Liver (tissue), 9 donors: Measurements from ENCODE around the gene KRTAP10-9. TPM values are rescaled to one million over a fixed set of nuclear protein-coding genes. Genes with fewer than 3 reads are reported as not detected.

Experiments used
- DNase-seq: peaks from one replicate; pipeline ENCODE4 v3.0.0-alpha.2; 2017; ENCODE audit warnings: low spot score
- H3K27ac ChIP-seq, 2 donors: one replicate each; pipeline ENCODE4 v1.7.0; 2013; ENCODE audit warnings: inconsistent platforms in 2 of 2, low read length in 2 of 2, control low read depth in 1 of 2, low read depth in 1 of 2, mild to moderate bottlenecking in 1 of 2
- H3K27me3 ChIP-seq, 4 donors: one replicate each; pipeline versions ENCODE4 v1.6.1 to v1.7.0; 2013; ENCODE audit warnings: low read length in 3 of 4, inconsistent platforms in 1 of 4, mild to moderate bottlenecking in 1 of 4, moderate library complexity in 1 of 4; ENCODE audit not compliant: control insufficient read depth in 4 of 4, insufficient read depth in 4 of 4
- H3K36me3 ChIP-seq, 4 donors: one replicate each; pipeline versions ENCODE4 v1.6.1 to v1.7.0; 2013; ENCODE audit warnings: low read length in 3 of 4, mild to moderate bottlenecking in 3 of 4, low read depth in 1 of 4, moderate library complexity in 1 of 4; ENCODE audit not compliant: control insufficient read depth in 4 of 4, insufficient read depth in 3 of 4
- H3K4me1 ChIP-seq, 4 donors: one replicate each; pipeline versions ENCODE4 v1.6.1 to v1.7.0; 2013; ENCODE audit warnings: low read length in 3 of 4, mild to moderate bottlenecking in 3 of 4, moderate library complexity in 1 of 4; ENCODE audit not compliant: control insufficient read depth in 4 of 4, insufficient read depth in 4 of 4
- H3K4me3 ChIP-seq, 3 donors: one replicate each; pipeline versions ENCODE4 v1.6.1 to v1.7.0; 2013; ENCODE audit warnings: low read length in 3 of 3, control low read depth in 1 of 3, low read depth in 1 of 3, mild to moderate bottlenecking in 1 of 3
- H3K9ac ChIP-seq, 2 donors: one replicate each; pipeline ENCODE4 v1.7.0; 2013; ENCODE audit warnings: low read length in 2 of 2, mild to moderate bottlenecking in 2 of 2, moderate library complexity in 2 of 2, control low read depth in 1 of 2, low read depth in 1 of 2
- H3K9me3 ChIP-seq, 4 donors: one replicate each; pipeline versions ENCODE4 v1.6.1 to v1.7.0; 2013; ENCODE audit warnings: low read length in 3 of 4; ENCODE audit not compliant: control insufficient read depth in 4 of 4
- ATF3 ChIP-seq: IDR thresholded peaks from 2 replicates; pipeline ENCODE4 v1.6.1; 2016; ENCODE audit warnings: antibody characterized with exemption
- EGR1 ChIP-seq, 2 donors: IDR thresholded peaks; 2 replicates each; pipeline ENCODE4 v1.6.1; 2016 to 2018; ENCODE audit warnings: antibody characterized with exemption in 2 of 2, low read depth in 2 of 2
- FOXA1 ChIP-seq: IDR thresholded peaks from 2 replicates; pipeline ENCODE4 v1.6.1; 2016; ENCODE audit warnings: antibody characterized with exemption
- FOXA2 ChIP-seq: IDR thresholded peaks from 2 replicates; pipeline ENCODE4 v1.6.1; 2016; ENCODE audit warnings: antibody characterized with exemption
- GABPA ChIP-seq, 2 donors: IDR thresholded peaks in 1 of 2; conservative IDR thresholded peaks in 1 of 2; 2 replicates each; pipeline ENCODE4 v1.6.1; 2016; ENCODE audit warnings: antibody characterized with exemption in 2 of 2, mild to moderate bottlenecking in 1 of 2, moderate library complexity in 1 of 2
- HNF4A ChIP-seq, 2 donors: conservative IDR thresholded peaks; 2 replicates each; pipeline ENCODE4 v1.6.1; 2016; ENCODE audit warnings: antibody characterized with exemption in 2 of 2, mild to moderate bottlenecking in 2 of 2
- HNF4G ChIP-seq: IDR thresholded peaks from 2 replicates; pipeline ENCODE4 v1.6.1; 2016; ENCODE audit warnings: antibody characterized with exemption
- MAX ChIP-seq: IDR thresholded peaks from 2 replicates; pipeline ENCODE4 v1.6.1; 2016; ENCODE audit warnings: antibody characterized with exemption
- NR2F2 ChIP-seq: IDR thresholded peaks from 2 replicates; pipeline ENCODE4 v1.6.1; 2016; ENCODE audit warnings: antibody characterized with exemption
- RAD21 ChIP-seq, 2 donors: IDR thresholded peaks; 2 replicates each; pipeline ENCODE4 v1.6.1; 2016; ENCODE audit warnings: antibody characterized with exemption in 2 of 2, mild to moderate bottlenecking in 2 of 2
- REST ChIP-seq: IDR thresholded peaks from 2 replicates; pipeline ENCODE4 v1.6.1; 2016; ENCODE audit warnings: antibody characterized with exemption, mild to moderate bottlenecking
- RXRA ChIP-seq, 2 donors: IDR thresholded peaks; 2 replicates each; pipeline ENCODE4 v1.6.1; 2017 to 2018; ENCODE audit warnings: antibody characterized with exemption in 2 of 2, mild to moderate bottlenecking in 1 of 2
- SP1 ChIP-seq: IDR thresholded peaks from 2 replicates; pipeline ENCODE4 v1.6.1; 2018; ENCODE audit warnings: antibody characterized with exemption, mild to moderate bottlenecking
- TAF1 ChIP-seq: conservative IDR thresholded peaks from 2 replicates; pipeline ENCODE4 v1.6.1; 2016; ENCODE audit warnings: antibody characterized with exemption, mild to moderate bottlenecking
- YY1 ChIP-seq: IDR thresholded peaks from 2 replicates; pipeline ENCODE4 v1.6.1; 2016; ENCODE audit warnings: antibody characterized with exemption, mild to moderate bottlenecking
- ZBTB33 ChIP-seq: IDR thresholded peaks from 2 replicates; pipeline ENCODE4 v1.6.1; 2016; ENCODE audit warnings: antibody characterized with exemption
- WGBS: extraction: QIAGEN DNeasy Blood & Tissue Kit; methylation state at CpG from one replicate; pipeline ENCODE4 v1.1.7; 2013; 5-methylcytosine and 5-hydroxymethylcytosine counted together
- polyA plus RNA-seq, 2 donors: library from polyadenylated mRNA; stranded (reverse) in 1 of 2; unstranded in 1 of 2; fragments of 200-250 nt in 1 of 2; fragments of >200 nt in 1 of 2; fragmentation: Nextera tagmentation in 1 of 2; extraction: Ambion mirVana in 1 of 2; gene quantifications; one replicate each; pipeline versions ENCODE4 v1.2.1 to v1.2.3, GENCODE V29; 2013 to 2015
- total RNA-seq, 2 donors: library from RNA; depleted of rRNA; stranded (reverse); fragments of >200 nt; gene quantifications; one replicate each; pipeline ENCODE4 v1.2.3, GENCODE V29; 2014
- TF ChIP-seq, protein P1 (sequence below): fragments of 150-350 bp; IDR thresholded peaks from 2 replicates; pipeline ENCODE4 v1.5.1; 2017; ENCODE audit warnings: improper control_type of control experiment, low read depth, low read length; ENCODE audit not compliant: missing input control
- donor health status: healthy.
- donor health status: healthy.
- donor health status: healthy.
- donor health status: healthy.
- donor health status: healthy.

The KRTAP10-9 gene
- total and polyA plus RNA-seq, 4 donors: not detected

- Histone ChIP-seq H3K4me3 (no peak overlapping the region), H3K27ac (no peak overlapping the region), H3K27me3 (peaks cover 0 to 3% (median 0%) of the 10 kb centered on the region in 4 donors), H3K9ac (no peak overlapping the region), H3K9me3 (peaks cover 0 to 12% (median 5%) of the 10 kb centered on the region in 4 donors), H3K4me1 (no peaks in the 10 kb centered on the region), H3K36me3 (no peaks in the 10 kb centered on the region)
- DNase-seq: no peak
- no peak for TF ChIP-seq ATF3
- no peak for TF ChIP-seq FOXA2
- whole genome bisulfite sequencing: 87% methylated on average over 1 of the region's 1 CpG
These were observed 5.2 kb downstream of the KRTAP10-9 start for GRCh38 chr21:44632067-44632466.

DNA sequence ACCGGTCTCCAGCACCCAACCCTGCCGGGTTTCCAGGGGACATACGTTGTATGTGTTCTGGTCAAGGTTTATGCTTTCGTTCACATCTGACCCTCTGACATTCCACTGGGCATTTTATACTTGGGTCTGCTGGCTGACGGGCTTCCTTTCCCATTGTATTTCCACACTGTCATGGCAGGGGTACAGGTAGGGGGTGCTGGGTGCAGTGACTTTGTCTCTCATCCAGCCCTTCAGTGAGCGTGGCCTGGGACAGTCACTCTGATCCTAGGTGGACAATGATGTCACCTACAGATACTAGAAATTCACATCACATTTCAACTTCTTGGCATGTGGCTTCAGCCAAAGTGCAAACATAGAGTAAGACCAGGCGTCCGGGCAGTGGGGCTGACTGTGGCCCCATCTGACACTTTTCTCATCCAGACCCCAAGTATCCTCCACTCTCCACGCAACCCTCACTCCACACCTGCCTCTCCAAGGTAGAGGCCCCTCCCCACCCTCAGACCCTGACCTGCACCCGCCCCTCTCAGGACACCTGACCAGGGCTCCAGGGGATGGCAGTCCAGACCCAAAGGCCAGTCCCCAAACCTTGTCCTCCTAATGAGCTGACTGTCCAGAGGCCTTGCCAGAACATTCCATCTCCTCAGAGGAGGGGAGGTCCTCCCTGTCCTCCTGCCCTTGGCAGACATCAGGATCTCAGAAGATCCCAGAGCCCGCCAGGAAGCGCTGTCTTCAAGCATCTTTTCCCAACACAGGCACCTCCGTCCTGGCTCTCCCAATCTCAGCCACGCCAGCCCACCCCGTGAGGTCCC lies 9.5 kb downstream of the KRTAP10-9 start:
- peaks cover 0 to 9% (median 3%) of the 10 kb centered on the region in 4 donors for H3K9me3 ChIP-seq
- H3K27ac ChIP-seq: no peak overlapping the region
- peaks cover 0 to 3% (median 0%) of the 10 kb centered on the region in 4 donors for H3K27me3 ChIP-seq
- H3K9ac ChIP-seq: no peak overlapping the region
- no peaks in the 10 kb centered on the region for H3K4me1 ChIP-seq
- no peaks in the 10 kb centered on the region for H3K36me3 ChIP-seq
- H3K4me3 ChIP-seq: no peak overlapping the region
- no peak for DNase-seq
- WGBS: 80% methylated on average over 15 of the region's 15 CpGs
- TF ChIP-seq FOXA2 (no peak), TAF1 (no peak), EGR1 (IDR thresholded peaks at IDR 0.05; ENCODE audit: low read depth in 2 of 2) (no peak), YY1 (no peak), REST (no peak), GABPA (IDR thresholded peaks at IDR 0.05 in 1 of 2, conservative IDR thresholded peaks at IDR 0.05 in 1 of 2) (no peak), RAD21 (IDR thresholded peaks at IDR 0.05) (no peak), RXRA (IDR thresholded peaks at IDR 0.05) (no peak), HNF4G (no peak), ZBTB33 (no peak), HNF4A (conservative IDR thresholded peaks at IDR 0.05) (no peak), ATF3 (no peak), SP1 (no peak), NR2F2 (no peak), MAX (no peak), FOXA1 (no peak)
- TF ChIP-seq, protein P1, sequence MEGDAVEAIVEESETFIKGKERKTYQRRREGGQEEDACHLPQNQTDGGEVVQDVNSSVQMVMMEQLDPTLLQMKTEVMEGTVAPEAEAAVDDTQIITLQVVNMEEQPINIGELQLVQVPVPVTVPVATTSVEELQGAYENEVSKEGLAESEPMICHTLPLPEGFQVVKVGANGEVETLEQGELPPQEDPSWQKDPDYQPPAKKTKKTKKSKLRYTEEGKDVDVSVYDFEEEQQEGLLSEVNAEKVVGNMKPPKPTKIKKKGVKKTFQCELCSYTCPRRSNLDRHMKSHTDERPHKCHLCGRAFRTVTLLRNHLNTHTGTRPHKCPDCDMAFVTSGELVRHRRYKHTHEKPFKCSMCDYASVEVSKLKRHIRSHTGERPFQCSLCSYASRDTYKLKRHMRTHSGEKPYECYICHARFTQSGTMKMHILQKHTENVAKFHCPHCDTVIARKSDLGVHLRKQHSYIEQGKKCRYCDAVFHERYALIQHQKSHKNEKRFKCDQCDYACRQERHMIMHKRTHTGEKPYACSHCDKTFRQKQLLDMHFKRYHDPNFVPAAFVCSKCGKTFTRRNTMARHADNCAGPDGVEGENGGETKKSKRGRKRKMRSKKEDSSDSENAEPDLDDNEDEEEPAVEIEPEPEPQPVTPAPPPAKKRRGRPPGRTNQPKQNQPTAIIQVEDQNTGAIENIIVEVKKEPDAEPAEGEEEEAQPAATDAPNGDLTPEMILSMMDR: no peak
